GM23338 (cell line): ENCODE results near the gene FAM117A.

Experiments
- CREB1 ChIP-seq: fragments of 250-450 bp; sonication (Bioruptor Pico); IDR thresholded peaks from 2 replicates; pipeline ENCODE4 v1.5.0; 2020; ENCODE audit warnings: low read depth, mild to moderate bottlenecking, moderate library complexity
- EZH2 ChIP-seq: fragments of 200-600 bp; sonication (generic); IDR thresholded peaks from one replicate; pipeline ENCODE4 v1.8.0; 2017; ENCODE audit warnings: antibody characterized with exemption, mild to moderate bottlenecking, low read depth; ENCODE audit not compliant: unreplicated experiment
- POLR2AphosphoS5 ChIP-seq: IDR thresholded peaks from 2 replicates; pipeline ENCODE4 v1.6.1; 2016; ENCODE audit warnings: antibody characterized with exemption, low read depth
- TF ChIP-seq, protein P1 (sequence below), 2 experiments: fragments of 200-600 bp in 1 of 2; sonication (generic) in 1 of 2; conservative IDR thresholded peaks; 2 replicates each; pipeline versions ENCODE4 v1.5.1 to v1.6.1; 2016 to 2017; ENCODE audit warnings: antibody characterized with exemption in 2 of 2, low read depth in 2 of 2, mild to moderate bottlenecking in 2 of 2, moderate library complexity in 1 of 2
- TF ChIP-seq, protein P2 (sequence below): IDR thresholded peaks from one replicate; pipeline ENCODE4 v1.6.1; 2018; ENCODE audit warnings: antibody characterized with exemption; ENCODE audit not compliant: unreplicated experiment

DNA sequence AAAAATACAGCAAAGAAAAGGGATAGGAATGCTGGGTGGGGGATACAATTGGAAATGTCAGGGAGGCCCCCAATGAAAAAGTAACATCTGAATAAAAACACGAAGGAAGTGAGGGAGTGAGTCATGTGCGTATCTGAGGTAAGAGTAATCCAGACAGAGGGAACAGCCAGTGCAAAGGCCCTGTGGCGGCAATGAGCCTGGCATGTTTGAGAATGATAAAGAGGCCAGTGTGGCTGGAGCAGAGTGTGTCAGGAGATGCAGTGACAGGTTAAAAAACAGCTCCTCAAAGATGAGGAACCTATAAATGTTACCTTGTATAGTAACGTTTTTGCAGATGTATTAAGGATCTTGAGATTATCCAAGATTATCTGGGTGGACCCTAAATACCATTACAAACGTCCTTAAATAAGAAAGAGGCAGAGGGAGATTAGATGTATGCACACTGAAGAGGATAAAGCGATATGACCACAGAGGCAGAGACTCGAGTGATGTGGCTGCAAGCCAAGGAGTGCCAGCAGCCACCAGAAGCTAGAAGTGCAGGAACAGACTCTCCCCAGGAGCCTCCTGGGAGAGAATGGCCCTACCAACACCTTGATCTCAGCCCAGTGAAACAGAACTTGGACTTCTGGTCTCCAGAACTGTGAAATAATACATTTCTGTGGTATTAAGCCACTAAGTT is 38.3 kb downstream of the FAM117A start:
- TF ChIP-seq, protein P1, sequence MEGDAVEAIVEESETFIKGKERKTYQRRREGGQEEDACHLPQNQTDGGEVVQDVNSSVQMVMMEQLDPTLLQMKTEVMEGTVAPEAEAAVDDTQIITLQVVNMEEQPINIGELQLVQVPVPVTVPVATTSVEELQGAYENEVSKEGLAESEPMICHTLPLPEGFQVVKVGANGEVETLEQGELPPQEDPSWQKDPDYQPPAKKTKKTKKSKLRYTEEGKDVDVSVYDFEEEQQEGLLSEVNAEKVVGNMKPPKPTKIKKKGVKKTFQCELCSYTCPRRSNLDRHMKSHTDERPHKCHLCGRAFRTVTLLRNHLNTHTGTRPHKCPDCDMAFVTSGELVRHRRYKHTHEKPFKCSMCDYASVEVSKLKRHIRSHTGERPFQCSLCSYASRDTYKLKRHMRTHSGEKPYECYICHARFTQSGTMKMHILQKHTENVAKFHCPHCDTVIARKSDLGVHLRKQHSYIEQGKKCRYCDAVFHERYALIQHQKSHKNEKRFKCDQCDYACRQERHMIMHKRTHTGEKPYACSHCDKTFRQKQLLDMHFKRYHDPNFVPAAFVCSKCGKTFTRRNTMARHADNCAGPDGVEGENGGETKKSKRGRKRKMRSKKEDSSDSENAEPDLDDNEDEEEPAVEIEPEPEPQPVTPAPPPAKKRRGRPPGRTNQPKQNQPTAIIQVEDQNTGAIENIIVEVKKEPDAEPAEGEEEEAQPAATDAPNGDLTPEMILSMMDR (conservative IDR thresholded peaks at IDR 0.05; ENCODE audit: low read depth in 2 of 2), result no peak
- TF ChIP-seq POLR2AphosphoS5 (no peak), EZH2 (no peak), CREB1 (CRISPR knock-in tag) (no peak)
- TF ChIP-seq, protein P2, sequence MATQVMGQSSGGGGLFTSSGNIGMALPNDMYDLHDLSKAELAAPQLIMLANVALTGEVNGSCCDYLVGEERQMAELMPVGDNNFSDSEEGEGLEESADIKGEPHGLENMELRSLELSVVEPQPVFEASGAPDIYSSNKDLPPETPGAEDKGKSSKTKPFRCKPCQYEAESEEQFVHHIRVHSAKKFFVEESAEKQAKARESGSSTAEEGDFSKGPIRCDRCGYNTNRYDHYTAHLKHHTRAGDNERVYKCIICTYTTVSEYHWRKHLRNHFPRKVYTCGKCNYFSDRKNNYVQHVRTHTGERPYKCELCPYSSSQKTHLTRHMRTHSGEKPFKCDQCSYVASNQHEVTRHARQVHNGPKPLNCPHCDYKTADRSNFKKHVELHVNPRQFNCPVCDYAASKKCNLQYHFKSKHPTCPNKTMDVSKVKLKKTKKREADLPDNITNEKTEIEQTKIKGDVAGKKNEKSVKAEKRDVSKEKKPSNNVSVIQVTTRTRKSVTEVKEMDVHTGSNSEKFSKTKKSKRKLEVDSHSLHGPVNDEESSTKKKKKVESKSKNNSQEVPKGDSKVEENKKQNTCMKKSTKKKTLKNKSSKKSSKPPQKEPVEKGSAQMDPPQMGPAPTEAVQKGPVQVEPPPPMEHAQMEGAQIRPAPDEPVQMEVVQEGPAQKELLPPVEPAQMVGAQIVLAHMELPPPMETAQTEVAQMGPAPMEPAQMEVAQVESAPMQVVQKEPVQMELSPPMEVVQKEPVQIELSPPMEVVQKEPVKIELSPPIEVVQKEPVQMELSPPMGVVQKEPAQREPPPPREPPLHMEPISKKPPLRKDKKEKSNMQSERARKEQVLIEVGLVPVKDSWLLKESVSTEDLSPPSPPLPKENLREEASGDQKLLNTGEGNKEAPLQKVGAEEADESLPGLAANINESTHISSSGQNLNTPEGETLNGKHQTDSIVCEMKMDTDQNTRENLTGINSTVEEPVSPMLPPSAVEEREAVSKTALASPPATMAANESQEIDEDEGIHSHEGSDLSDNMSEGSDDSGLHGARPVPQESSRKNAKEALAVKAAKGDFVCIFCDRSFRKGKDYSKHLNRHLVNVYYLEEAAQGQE, result no peak
